A673 (cell line): Measurements from ENCODE around the gene HBE1.

Source experiments
- CTCF ChIP-seq: fragments of 300-800, 200-600 bp; sonication (generic); conservative IDR thresholded peaks from 2 replicates; pipeline ENCODE4 v1.5.1; 2017; ENCODE audit warnings: low read depth, mild to moderate bottlenecking, antibody characterized with exemption, low read length, moderate library complexity, mixed read lengths
- EZH2 ChIP-seq: fragments of 200-600 bp; sonication (generic); IDR thresholded peaks from 2 replicates; pipeline ENCODE4 v1.6.1; 2017; ENCODE audit warnings: borderline replicate concordance, low read depth, mild to moderate bottlenecking, mixed read lengths, antibody characterized with exemption, low read length; ENCODE audit not compliant: poor library complexity, severe bottlenecking

GRCh38 chr11:5304046-5304445 is 34.3 kb upstream of the HBE1 start:
- TF ChIP-seq CTCF (no peak), EZH2 (no peak)
